Measurements from ENCODE around the gene PIGL.

DNA sequence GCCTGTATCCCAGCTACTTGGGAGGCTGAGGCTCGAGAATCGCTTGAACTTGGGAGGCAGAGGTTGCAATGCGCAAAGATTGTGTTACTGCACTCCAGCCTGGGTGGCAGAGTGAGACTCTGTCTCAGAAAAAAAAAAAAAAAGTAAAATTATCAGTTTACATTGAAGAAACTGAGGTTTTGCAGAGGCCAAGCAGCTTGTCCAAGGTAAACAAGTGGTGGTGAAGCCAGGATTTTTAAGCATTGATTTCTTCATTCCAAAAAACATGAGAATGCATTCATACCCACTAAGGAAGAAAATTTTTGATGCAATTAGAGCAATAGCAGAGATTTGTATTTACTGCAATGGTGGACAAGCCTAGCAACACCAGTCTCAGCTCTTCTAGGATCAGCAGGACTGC is 83.5 kb downstream of the PIGL start:
- TF ChIP-seq EP300 (IDR thresholded peaks at IDR 0.05) = no peak
- TF ChIP-seq, protein P1, sequence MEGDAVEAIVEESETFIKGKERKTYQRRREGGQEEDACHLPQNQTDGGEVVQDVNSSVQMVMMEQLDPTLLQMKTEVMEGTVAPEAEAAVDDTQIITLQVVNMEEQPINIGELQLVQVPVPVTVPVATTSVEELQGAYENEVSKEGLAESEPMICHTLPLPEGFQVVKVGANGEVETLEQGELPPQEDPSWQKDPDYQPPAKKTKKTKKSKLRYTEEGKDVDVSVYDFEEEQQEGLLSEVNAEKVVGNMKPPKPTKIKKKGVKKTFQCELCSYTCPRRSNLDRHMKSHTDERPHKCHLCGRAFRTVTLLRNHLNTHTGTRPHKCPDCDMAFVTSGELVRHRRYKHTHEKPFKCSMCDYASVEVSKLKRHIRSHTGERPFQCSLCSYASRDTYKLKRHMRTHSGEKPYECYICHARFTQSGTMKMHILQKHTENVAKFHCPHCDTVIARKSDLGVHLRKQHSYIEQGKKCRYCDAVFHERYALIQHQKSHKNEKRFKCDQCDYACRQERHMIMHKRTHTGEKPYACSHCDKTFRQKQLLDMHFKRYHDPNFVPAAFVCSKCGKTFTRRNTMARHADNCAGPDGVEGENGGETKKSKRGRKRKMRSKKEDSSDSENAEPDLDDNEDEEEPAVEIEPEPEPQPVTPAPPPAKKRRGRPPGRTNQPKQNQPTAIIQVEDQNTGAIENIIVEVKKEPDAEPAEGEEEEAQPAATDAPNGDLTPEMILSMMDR (IDR thresholded peaks at IDR 0.05) = no peak
- TF ChIP-seq POLR2A (IDR thresholded peaks at IDR 0.05) = no peak
- TF ChIP-seq POLR2AphosphoS5 (IDR thresholded peaks at IDR 0.05) = no peak

Data from sigmoid colon (tissue), 4 donors.